ENCODE data around the gene ABCC12.

The ABCC12 gene

DNA sequence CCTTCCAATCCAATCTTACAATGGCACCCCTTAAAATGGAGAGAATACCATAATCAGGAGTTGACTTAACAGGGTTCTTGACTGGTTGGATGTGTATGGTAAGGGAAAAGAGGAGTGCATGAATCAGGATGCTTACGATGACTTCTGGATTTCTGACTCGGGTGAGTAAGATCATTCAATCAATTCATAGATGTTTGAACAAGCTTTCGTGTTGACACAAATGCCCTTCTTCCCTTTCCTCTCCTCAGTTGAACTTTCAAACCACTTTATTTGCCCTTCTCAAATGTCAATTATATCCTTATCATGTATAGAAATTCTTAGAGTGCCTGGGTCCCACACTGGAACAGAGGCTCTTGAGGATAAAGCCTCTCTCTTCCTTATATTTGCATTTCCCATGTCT is 25.9 kb downstream of the ABCC12 start:
- Histone ChIP-seq H3K4me3 (ENCODE audit: low read length) (no peak overlapping the region), H3K27me3 (replicated peaks; ENCODE audit: control insufficient read depth, insufficient read depth, low read length) (no peaks in the 10 kb centered on the region), H3K9ac (ENCODE audit: low read length) (no peak overlapping the region), H3K36me3 (ENCODE audit: control insufficient read depth, insufficient read depth, low read length, severe bottlenecking) (no peaks in the 10 kb centered on the region), H3K4me1 (ENCODE audit: control insufficient read depth, insufficient read depth, low read length) (peaks cover 11% of the 10 kb centered on the region), H3K9me3 (ENCODE audit: control insufficient read depth, low read length) (no peaks in the 10 kb centered on the region)
- DNase-seq (ENCODE audit: low read depth), result no peak

DNA sequence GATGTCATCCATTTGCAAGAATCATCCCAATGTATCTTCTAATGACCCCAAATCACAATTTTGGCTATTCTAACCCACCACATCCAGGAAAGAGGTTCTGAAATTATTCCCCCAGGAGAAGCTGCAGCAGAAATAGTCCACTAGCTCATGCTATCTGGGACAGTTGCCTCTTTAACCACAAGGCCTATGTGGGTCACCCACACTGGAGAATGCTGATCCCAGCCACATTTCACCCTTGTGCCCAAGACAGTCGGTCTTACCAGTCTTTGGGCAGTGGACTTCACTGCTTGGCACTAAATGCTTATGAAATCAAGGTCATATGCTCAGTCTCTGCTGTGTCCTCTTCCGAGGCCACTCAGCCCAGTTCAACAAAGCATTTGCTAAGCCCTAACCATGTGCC is 27.0 kb downstream of the ABCC12 start:
- Histone ChIP-seq H3K27me3 (replicated peaks; ENCODE audit: control insufficient read depth, insufficient read depth, low read length) (no peaks in the 10 kb centered on the region), H3K9me3 (ENCODE audit: control insufficient read depth, low read length) (no peaks in the 10 kb centered on the region), H3K4me1 (ENCODE audit: control insufficient read depth, insufficient read depth, low read length) (peaks cover 11% of the 10 kb centered on the region), H3K4me3 (ENCODE audit: low read length) (no peak overlapping the region), H3K36me3 (ENCODE audit: control insufficient read depth, insufficient read depth, low read length, severe bottlenecking) (no peaks in the 10 kb centered on the region), H3K9ac (ENCODE audit: low read length) (no peak overlapping the region)
- no peak for DNase-seq (ENCODE audit: low read depth)

DNA sequence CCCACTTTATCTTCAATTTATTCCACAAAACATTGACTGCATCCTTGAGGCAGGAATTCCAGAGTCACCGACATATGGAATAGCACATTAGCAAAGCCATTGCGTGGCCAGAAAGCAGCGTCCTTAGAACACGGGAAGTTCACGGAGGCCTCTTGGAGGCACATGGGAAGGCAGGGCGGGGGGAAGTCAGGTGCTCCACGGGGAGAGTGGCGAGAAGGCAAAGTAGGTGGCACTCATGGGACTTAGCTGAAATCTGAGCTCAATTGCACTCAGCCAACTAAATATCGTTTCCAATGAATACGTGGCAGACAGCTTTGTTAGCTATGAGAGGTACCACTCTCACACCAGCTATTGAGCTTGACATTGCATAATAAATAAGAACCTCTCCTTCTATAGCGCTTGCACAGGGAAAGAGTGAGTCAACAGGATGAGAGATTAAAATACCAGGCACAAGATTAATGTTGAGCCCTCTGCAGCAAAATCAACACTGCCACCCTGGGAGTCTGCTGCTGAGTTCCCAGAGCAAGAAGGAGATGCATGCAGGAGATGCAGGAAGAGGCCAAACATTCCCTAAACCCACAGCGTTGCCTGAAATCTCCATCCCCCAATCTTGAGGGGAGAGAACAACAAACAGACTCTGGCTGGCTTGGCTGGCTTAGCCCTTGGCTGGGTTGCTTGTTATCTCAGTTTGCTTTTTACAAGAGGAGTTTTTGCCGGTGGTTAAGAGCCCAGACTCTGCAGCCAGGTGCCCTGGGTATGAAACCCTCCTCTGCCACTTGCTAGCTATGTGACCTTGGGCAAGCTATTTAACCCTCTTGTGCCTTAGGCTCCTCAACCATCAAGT is 28.8 kb downstream of the ABCC12 start:
- Histone ChIP-seq H3K4me3 (ENCODE audit: low read length) (no peak overlapping the region), H3K4me1 (ENCODE audit: control insufficient read depth, insufficient read depth, low read length) (peaks cover 24% of the 10 kb centered on the region), H3K9me3 (ENCODE audit: control insufficient read depth, low read length) (no peaks in the 10 kb centered on the region), H3K9ac (ENCODE audit: low read length) (no peak overlapping the region), H3K36me3 (ENCODE audit: control insufficient read depth, insufficient read depth, low read length, severe bottlenecking) (no peaks in the 10 kb centered on the region), H3K27me3 (replicated peaks; ENCODE audit: control insufficient read depth, insufficient read depth, low read length) (no peaks in the 10 kb centered on the region)
- peak; percentile 90 for DNase-seq (ENCODE audit: low read depth)

DNA sequence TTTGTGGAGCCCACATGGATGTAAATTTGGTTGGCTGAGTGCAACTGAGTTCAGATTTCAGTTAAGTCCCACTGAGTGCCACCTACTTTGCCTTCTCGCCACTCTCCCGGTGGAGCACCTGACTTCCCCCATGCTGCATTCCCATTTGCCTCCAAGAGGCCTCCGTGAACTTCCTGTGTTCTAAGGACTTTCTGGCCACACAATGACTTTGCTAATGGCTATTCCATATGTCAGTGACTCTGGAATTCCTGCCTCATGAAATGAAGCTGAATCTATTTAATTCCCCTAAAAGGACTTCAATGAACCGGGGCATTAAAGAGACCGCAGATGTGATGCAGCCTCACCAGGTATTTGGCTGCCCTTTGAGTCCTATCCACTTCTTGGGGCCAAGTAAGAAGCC is 29.9 kb downstream of the ABCC12 start:
- DNase-seq (ENCODE audit: low read depth), result no peak
- Histone ChIP-seq H3K36me3 (ENCODE audit: control insufficient read depth, insufficient read depth, low read length, severe bottlenecking) (no peaks in the 10 kb centered on the region), H3K4me1 (ENCODE audit: control insufficient read depth, insufficient read depth, low read length) (peaks cover 24% of the 10 kb centered on the region), H3K9ac (ENCODE audit: low read length) (no peak overlapping the region), H3K27me3 (replicated peaks; ENCODE audit: control insufficient read depth, insufficient read depth, low read length) (no peaks in the 10 kb centered on the region), H3K9me3 (ENCODE audit: control insufficient read depth, low read length) (no peaks in the 10 kb centered on the region), H3K4me3 (ENCODE audit: low read length) (no peak overlapping the region)

DNA sequence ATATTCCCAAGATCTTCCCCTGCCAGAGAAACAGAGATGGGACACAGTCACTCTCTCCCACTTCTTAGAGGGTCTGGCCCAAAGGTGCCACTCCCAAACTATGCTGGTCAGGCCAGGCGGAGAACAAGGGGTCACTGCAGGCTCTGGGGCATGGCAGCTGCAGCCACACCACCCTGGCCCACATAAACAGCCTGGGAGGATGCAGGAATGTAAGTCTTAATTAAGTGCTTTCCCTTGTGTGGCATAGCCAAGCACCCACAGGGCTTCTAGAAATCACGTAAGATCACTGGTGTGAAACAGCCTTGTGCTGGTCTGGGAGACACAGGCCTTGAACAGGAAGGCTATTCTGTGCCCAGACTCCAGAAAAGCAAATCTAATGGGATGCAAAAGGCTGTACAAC is 31.5 kb downstream of the ABCC12 start:
- no peak overlapping the region for H3K4me3 ChIP-seq (ENCODE audit: low read length)
- H3K36me3 ChIP-seq (ENCODE audit: control insufficient read depth, insufficient read depth, low read length, severe bottlenecking), result no peaks in the 10 kb centered on the region
- no peaks in the 10 kb centered on the region for H3K9me3 ChIP-seq (ENCODE audit: control insufficient read depth, low read length)
- no peaks in the 10 kb centered on the region for H3K27me3 ChIP-seq (replicated peaks; ENCODE audit: control insufficient read depth, insufficient read depth, low read length)
- H3K9ac ChIP-seq (ENCODE audit: low read length), result no peak overlapping the region
- H3K4me1 ChIP-seq (ENCODE audit: control insufficient read depth, insufficient read depth, low read length), result peaks cover 24% of the 10 kb centered on the region
- no peak for DNase-seq (ENCODE audit: low read depth)

DNA sequence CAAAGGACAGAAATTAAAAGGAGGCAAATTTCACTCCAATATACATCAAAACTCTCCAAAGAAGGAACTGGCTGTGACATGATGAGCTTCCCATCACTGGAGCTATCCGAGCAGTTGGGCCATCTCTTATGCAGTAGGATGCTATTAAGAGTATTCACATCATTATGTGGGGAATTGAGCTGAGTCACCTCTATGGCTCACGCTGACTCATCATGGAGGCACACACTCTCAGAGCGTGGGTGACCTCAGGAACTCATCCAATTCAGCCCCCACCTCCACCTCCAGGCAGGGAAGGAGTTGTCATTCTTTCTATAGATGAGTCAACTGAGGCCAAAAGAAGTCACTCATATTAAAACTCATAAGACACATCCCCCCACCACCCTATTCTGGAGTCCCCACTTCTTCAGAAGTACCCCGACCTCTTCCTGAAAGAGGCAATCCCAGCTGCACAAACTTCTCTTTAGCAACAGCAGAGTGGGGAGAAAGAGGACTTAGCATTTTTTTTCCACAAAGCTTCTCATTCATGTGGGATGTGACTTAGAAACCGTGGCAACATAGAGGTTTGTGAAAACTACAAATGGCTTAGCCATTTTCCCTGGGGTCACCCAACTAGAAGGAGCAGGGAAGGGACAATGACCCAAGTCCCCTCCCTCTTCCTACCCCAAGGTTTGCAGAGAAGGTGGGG is 32.5 kb downstream of the ABCC12 start:
- Histone ChIP-seq H3K4me1 (ENCODE audit: control insufficient read depth, insufficient read depth, low read length) (peaks cover 19% of the 10 kb centered on the region), H3K36me3 (ENCODE audit: control insufficient read depth, insufficient read depth, low read length, severe bottlenecking) (no peaks in the 10 kb centered on the region), H3K27me3 (replicated peaks; ENCODE audit: control insufficient read depth, insufficient read depth, low read length) (no peaks in the 10 kb centered on the region), H3K4me3 (ENCODE audit: low read length) (no peak overlapping the region), H3K9ac (ENCODE audit: low read length) (peak overlapping the region; percentile 52), H3K9me3 (ENCODE audit: control insufficient read depth, low read length) (no peaks in the 10 kb centered on the region)
- DNase-seq (ENCODE audit: low read depth), result peak; percentile 95

DNA sequence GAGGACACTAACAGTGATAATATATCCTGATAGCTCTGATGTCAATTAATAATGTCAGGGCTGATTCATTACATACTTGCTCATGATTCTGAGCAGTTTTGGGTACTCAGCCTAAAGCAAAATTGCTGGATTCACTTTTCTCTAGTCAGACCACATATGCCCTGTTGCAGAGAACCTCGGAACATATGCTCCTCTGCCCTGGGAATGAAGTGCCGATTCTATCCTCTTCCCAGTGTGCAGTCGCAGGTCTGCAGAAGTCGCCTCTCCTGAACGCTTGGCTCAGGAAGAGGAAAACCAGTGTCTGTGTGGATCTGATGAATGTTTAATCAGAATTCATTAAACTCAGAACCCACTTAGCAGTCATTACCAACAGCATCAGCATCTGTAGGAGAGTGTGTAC is 34.5 kb downstream of the ABCC12 start:
- H3K36me3 ChIP-seq (ENCODE audit: control insufficient read depth, insufficient read depth, low read length, severe bottlenecking), result no peaks in the 10 kb centered on the region
- H3K9ac ChIP-seq (ENCODE audit: low read length), result no peak overlapping the region
- peaks cover 13% of the 10 kb centered on the region for H3K4me1 ChIP-seq (ENCODE audit: control insufficient read depth, insufficient read depth, low read length)
- H3K27me3 ChIP-seq (replicated peaks; ENCODE audit: control insufficient read depth, insufficient read depth, low read length), result no peaks in the 10 kb centered on the region
- H3K4me3 ChIP-seq (ENCODE audit: low read length), result no peak overlapping the region
- no peak for DNase-seq (ENCODE audit: low read depth)
- H3K9me3 ChIP-seq (ENCODE audit: control insufficient read depth, low read length), result no peaks in the 10 kb centered on the region

DNA sequence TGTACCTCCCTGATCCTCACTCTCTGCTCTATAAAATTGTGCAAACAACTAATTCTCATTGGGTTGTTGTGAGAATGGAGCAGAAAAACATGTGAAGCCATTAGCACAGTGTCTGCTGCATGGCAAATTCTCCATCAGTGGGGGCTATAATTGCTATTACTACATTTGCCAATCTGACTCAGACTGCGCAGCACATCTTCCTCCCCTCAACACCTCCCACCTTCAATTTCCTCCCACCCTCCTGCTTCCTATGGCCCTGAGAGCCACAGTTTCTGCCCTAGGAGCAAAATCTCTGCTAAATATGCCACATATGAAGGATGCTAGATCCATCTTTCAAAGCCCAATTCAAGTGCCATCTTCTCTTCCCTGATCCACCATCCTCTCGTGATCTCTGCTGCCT is 37.0 kb downstream of the ABCC12 start:
- DNase-seq (ENCODE audit: low read depth), result no peak
- no peak overlapping the region for H3K4me3 ChIP-seq (ENCODE audit: low read length)

DNA sequence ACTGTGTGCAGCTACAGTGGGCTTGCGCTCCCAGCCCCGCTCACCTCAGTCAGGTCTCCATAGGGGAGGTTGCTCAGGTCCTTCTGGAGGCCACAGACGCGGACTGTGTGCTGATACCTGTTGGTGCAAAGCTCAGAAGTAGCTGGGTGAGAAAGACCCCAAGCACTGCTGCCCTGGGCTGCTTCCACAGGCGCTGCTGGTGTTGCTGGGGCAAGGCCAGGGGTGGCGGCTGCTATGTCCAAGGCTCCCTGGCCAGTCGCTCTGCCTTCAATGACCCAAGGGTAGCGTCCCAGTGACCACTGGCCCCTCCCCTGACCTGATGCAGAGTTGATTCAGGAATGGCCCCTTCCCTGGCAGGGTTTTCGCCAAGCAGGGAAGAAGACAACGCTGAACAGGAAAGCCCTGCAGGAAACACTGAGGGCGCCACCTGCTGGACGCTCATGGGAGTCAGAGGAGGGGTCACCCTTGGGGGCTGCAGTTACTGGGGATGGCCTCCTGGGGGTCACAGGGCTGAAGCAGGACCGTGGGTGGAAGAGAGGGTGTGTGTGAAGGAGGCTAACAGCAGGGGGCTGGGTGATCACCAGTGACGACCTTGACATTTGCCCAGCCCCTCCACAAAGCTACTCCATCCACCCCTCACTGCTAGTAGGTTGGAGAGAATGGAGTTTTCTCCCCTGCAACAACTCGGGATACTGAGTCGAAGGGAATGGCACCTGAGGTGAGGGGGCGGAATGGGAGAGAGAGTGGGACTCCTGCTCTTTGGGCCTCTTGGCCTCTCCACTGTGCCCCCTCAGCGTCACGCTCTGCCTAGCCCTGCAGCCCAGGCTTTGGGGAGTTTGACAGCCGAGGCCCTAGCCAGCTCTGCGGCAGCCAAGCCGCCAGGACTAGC is 38.3 kb downstream of the ABCC12 start:
- H3K36me3 ChIP-seq (ENCODE audit: control insufficient read depth, insufficient read depth, low read length, severe bottlenecking), result no peaks in the 10 kb centered on the region
- DNase-seq (ENCODE audit: low read depth), result peak; percentile 28
- H3K27me3 ChIP-seq (replicated peaks; ENCODE audit: control insufficient read depth, insufficient read depth, low read length), result peaks cover 16% of the 10 kb centered on the region
- H3K4me3 ChIP-seq (ENCODE audit: low read length), result no peak overlapping the region
- H3K4me1 ChIP-seq (ENCODE audit: control insufficient read depth, insufficient read depth, low read length), result peaks cover under 1% of the 10 kb centered on the region
- no peak overlapping the region for H3K9ac ChIP-seq (ENCODE audit: low read length)
- H3K9me3 ChIP-seq (ENCODE audit: control insufficient read depth, low read length), result no peaks in the 10 kb centered on the region

More for the DNA sequence above, 37.0 kb downstream of the ABCC12 start:
- H3K4me1 ChIP-seq (ENCODE audit: control insufficient read depth, insufficient read depth, low read length), result peaks cover 13% of the 10 kb centered on the region
- H3K27me3 ChIP-seq (replicated peaks; ENCODE audit: control insufficient read depth, insufficient read depth, low read length), result peaks cover 7% of the 10 kb centered on the region
- H3K9me3 ChIP-seq (ENCODE audit: control insufficient read depth, low read length), result no peaks in the 10 kb centered on the region
- no peaks in the 10 kb centered on the region for H3K36me3 ChIP-seq (ENCODE audit: control insufficient read depth, insufficient read depth, low read length, severe bottlenecking)
- H3K9ac ChIP-seq (ENCODE audit: low read length), result no peak overlapping the region

DNA sequence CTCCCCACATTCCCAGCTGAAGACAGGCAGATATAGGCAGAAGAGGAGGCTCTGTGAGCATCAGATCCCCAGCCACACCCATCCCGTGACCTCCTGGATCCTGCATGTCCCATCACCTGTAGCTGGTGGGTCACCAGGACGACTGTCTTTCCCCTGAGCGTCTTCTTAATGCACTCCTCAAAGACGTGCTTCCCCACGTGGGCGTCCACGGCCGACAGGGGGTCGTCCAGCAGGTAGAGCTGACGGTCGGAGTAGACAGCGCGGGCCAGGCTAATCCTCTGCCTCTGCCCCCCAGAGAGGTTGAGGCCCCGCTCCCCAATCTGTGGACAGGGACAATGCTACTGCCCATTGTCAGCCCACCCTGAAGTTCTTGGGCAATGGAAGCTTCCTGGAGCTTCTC is 40.5 kb downstream of the ABCC12 start:
- Histone ChIP-seq H3K9ac (ENCODE audit: low read length) (no peak overlapping the region), H3K4me1 (ENCODE audit: control insufficient read depth, insufficient read depth, low read length) (no peaks in the 10 kb centered on the region), H3K36me3 (ENCODE audit: control insufficient read depth, insufficient read depth, low read length, severe bottlenecking) (no peaks in the 10 kb centered on the region), H3K9me3 (ENCODE audit: control insufficient read depth, low read length) (no peaks in the 10 kb centered on the region), H3K4me3 (ENCODE audit: low read length) (no peak overlapping the region), H3K27me3 (replicated peaks; ENCODE audit: control insufficient read depth, insufficient read depth, low read length) (peaks cover 24% of the 10 kb centered on the region)
- no peak for DNase-seq (ENCODE audit: low read depth)

DNA sequence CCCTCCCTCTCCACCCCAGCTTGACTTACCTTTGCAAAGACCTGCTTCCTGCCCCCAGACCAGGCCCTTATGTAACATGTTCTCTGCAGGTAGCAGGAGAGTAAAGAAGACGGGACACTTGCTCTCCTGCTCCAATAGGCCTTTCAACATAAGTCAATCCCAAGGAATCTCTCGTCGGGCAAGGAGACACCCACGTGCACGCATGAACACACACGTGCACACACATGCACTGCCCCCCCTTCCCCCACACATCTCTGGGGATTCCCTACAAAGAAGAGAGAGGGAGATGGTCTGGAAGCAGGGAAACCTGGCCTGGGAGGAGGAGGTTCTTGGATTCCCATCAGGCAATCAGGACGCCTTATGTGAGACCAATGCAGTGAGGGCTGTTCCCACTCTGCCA is 41.4 kb downstream of the ABCC12 start:
- no peak overlapping the region for H3K9ac ChIP-seq (ENCODE audit: low read length)
- DNase-seq (ENCODE audit: low read depth), result no peak
- H3K4me1 ChIP-seq (ENCODE audit: control insufficient read depth, insufficient read depth, low read length), result no peaks in the 10 kb centered on the region
- peaks cover 27% of the 10 kb centered on the region for H3K27me3 ChIP-seq (replicated peaks; ENCODE audit: control insufficient read depth, insufficient read depth, low read length)
- no peak overlapping the region for H3K4me3 ChIP-seq (ENCODE audit: low read length)
- H3K36me3 ChIP-seq (ENCODE audit: control insufficient read depth, insufficient read depth, low read length, severe bottlenecking), result no peaks in the 10 kb centered on the region
- H3K9me3 ChIP-seq (ENCODE audit: control insufficient read depth, low read length), result no peaks in the 10 kb centered on the region

All from adipocyte (in vitro differentiated cells).